Cardiac septum (tissue), 1 donor: Measurements from ENCODE around the gene NDUFAF8. TPM values are rescaled to one million over a fixed set of nuclear protein-coding genes. Genes with fewer than 3 reads are reported as not detected.

Source experiments
- DNase-seq: peaks from one replicate; pipeline ENCODE4 v3.0.0-alpha.2; 2020; ENCODE audit warnings: low spot score
- intact Hi-C: fragments of 100-400 bp; cut with DNase I; formaldehyde crosslinking; loops from one replicate; pipeline ENCODE4 v1.14.0; 2022
- total RNA-seq: library from RNA; stranded (reverse); fragmentation: NEBNext Ultra II Directional; extraction: Animal tissue kit (Norgen Biotek cat#: 25700); gene quantifications from one replicate; pipeline ENCODE4 v1.2.1, GENCODE V29; 2021
- donor health status: DM: no; HTN: no; CAD: no.

Gene NDUFAF8
- total RNA-seq, 1 donor from 2014 or later, result 61.0 TPM

GRCh38 chr17:81235822-81236740, 3.0 kb upstream of the NDUFAF8 start:
- DNase-seq, result no peak
- intact Hi-C loops, result no loop called here

DNA sequence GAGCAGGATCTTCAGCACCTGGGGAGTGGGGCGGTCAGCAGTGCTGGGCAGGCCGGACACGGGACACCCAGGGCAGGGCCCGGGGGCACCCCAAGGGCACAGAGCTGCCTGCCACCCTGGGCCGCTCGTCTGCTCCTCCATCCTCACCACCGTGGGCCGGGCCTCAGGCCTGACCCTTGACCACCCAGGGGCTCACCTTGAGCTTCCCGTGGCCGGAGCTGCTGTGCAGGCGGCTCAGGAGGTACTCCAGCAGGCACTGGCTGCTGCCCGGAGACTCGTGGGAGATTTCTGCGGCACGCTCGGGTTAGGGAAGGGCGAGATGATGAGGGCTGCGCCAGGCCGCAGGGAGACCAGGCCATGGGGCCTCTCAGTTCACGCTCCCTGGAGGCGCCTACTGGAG, 2.3 kb upstream of the NDUFAF8 start:
- intact Hi-C loops, result no loop called here
- no peak for DNase-seq

- DNase-seq, result no peak
Observed at GRCh38 chr17:81237591-81238489, 1.3 kb upstream of the NDUFAF8 start.

GRCh38 chr17:81238490-81238814, 666 bp upstream of the NDUFAF8 start:
- DNase-seq, result no peak
- intact Hi-C loops, result loop anchor here (2.0 kb wide), 1 partner anchor 96 kb away; no protein-coding TSS in a partner anchor

More at GRCh38 chr17:81237591-81238489, 1.3 kb upstream of the NDUFAF8 start:
- intact Hi-C loops, result loop anchor here (2.0 kb wide), 1 partner anchor 95 kb away; no protein-coding TSS in a partner anchor

DNA sequence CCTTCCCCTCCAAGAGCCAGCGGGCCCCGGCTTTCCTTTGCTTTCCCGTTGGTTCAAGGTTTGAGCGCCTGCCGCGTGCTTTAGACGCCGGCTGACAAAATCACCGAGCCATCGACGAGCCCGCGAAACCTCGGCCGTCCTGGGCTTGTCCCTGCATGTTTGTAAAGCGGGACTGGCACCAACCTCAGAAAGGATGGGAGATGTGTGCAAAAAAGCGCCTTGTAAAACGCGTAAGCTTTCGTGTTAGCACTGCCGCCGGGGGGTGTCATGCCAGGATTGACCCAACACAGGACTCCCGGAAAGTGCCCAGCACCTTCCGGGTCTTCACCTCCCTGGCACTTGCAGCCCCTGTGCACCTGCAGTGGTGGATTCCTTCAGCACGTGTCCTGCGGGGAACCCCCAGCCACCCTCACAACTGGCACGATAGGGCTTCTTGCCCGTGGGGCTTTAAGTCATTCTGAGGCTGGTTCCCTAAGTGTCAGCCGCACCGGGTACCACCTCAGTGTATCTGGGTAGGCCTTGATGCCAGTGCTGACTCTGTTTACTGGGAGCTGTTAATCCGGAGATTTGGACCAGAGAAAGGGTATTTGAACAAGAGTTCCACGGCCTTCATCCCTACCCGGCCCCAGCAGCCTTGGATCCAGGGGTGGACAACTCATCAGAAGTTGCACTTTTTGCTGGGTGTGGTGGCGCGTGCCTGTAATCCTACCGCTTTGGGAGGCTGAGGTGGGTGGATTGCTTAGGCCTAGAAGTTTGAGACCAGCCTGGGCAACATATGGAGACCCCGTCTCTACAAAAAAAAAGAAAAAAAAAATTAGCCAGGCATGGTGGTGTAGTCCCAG, 817 bp downstream of the NDUFAF8 start:
- DNase-seq, result no peak
- intact Hi-C loops, result loop anchor here (2.0 kb wide), 1 partner anchor 97 kb away; no protein-coding TSS in a partner anchor

- intact Hi-C loops, result no loop called here
- no peak for DNase-seq
Observed at GRCh38 chr17:81240761-81241160, 1.6 kb downstream of the NDUFAF8 start.

GRCh38 chr17:81241203-81241602, 2.1 kb downstream of the NDUFAF8 start:
- DNase-seq, result no peak
- intact Hi-C loops, result no loop called here

- no peak for DNase-seq
- intact Hi-C loops, result no loop called here
Observed at GRCh38 chr17:81241648-81242420, 2.7 kb downstream of the NDUFAF8 start.

DNA sequence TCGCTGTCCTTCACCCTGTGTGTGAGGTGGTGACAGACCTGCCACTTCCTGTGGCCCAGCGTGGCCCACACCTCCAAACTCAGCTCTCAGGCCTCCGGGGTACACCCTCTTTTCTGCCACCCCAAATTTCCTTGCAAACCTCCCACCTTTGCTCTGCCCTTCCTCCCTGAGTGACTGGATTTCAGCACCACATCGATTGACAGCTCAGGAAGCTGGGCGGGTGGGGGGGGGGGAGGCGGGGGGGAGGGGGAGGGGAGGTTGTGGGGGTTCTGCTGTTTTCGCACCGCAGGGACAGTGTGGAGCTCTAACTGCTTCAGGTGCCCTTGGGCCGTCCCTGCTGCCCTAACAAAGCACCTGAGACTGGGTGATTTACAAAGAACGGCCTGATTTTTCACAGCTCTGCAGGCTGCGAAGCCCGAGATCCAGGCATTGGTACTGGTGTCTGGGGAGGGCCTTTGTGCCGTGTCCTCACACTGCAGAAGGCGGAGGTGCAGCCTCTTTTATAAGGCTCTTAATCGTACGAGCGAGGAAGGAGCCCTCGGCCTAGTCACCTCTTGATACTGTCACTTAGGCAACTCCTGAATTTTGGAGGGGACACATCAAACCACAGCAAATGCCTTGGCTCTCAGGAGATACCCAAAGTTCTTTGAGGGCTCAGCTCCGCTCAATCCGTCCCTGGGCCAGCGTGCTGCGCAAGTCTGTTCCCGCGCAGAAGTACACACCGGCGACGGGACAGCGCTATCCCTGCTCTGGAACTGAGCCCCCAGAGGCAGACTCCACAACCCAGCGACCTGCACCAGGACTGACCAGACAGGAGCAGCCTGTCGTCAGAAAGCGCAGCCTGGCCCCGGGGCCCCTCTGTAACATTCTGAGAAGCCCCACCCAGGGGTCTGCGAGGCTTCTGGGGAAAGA, 3.6 kb downstream of the NDUFAF8 start:
- no peak for DNase-seq
- intact Hi-C loops, result no loop called here

GRCh38 chr17:81243333-81243664, 4.2 kb downstream of the NDUFAF8 start:
- DNase-seq, result no peak
- intact Hi-C loops, result no loop called here

DNA sequence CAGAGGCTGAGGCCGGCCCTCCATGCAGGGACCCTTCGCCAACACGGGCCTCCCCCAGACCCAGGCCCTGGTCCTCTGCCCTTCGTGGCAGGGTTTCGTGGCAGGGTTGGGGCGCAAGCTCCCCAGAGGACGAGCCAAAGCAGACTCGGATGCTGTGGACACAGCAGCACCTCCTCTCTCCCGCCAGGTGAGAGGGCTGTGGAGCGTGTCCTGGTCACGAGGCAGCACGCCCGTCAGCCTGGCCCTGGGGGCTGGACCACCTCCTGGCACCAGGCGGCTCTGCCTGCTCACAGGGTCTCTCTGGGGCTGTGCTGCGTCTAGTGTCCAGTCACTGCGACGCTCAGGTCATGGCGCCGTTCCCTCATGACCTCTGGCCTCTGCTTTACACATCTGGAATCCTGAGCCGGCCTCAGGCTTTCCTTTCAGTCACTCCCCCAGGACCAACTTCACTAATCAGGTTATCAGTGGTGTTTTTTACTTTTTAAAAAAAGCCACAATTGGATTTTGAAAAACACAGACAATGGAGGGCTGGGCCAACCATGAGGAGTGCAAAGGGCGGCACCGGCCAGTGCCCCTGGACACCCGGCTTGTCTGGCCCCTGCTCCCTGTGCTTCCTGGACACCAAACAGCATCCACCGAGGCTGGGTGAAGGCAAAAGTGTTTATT, 5.4 kb downstream of the NDUFAF8 start:
- intact Hi-C loops, result no loop called here
- no peak for DNase-seq

GRCh38 chr17:81245024-81245664, 6.0 kb downstream of the NDUFAF8 start:
- intact Hi-C loops, result no loop called here
- DNase-seq, result no peak

DNA sequence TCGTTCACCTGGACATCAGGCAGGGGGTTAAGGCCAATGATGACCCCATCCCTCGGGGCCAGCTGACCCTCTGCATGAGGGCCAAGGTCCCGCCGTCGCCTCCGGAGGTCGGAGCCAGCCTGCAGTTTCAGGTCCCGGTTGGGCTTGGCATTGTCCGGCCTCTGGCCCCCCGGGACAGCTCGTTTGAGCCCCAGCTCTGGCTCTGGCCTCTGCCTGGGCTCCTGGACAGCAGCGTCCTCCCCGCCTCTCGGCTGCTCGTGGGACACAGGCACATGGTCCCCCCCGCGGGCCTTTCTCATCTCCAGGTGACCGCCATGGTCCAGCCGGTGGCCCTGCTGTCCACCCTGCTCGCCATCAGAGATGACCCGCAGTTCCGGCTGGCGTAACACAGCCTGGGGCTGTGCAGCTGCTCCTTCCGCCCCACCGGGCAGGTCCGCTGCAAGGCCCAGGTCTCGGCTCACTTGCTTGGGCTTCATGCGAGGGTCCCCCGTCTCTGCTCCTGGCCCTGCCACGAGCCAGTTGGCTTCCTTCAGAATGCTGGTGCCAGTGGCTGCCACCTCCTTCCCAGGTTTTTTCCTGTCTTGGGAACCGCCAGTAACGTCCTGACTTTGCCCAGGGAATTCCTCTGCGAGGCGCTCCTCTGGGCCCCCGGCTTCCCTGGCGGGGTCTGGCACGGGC, 6.7 kb downstream of the NDUFAF8 start:
- intact Hi-C loops, result no loop called here
- DNase-seq, result no peak

DNA sequence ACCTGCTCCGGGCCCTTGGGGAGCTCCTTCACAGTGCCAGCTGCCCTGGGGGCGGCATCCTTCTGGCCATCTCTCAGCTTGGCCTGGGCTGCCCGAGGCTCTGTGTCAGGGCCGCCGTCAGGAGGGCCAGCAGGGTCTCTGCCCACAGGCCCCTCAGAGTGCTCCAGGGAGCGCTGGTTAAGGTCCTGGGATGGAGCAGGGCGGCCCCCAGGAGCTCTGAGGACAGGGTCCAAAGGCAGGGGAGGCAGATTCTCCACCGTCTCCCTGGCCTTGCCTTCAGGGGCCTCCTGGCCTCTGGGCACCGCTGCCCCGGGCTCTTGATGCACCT, 7.2 kb downstream of the NDUFAF8 start:
- intact Hi-C loops, result no loop called here
- DNase-seq, result no peak

DNA sequence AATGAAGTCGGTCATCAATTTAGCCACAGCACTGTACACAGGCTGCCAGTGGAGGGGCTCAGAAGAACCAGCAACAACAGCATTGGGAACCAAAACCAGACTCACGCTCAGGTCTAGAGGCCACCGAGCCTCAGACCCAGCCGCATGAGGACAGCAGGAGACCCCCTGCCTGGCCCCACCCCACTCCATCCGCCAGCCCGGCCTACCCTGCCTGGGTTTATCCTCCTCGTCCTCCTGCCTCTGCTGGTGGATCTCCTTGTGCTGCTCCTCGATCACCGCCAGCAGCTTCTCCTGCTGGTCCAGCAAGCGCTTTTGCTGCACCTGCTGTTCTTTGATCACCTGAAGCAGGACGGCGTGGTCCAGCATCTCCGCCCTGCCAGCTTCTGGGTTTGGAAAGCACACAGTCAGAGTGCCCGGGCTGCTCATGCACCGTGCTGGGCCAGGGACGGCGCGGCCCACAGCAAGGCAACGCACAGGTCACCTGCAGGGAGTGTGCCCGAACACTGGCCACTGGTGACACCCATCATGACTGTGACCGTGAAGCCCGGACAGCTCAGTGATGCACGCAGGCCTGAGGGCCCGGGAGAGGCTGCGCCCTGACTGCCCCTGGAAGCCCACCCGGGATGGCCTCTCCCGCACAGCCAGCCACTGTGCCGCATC, 7.7 kb downstream of the NDUFAF8 start:
- DNase-seq, result no peak
- intact Hi-C loops, result no loop called here
